ENCODE data around the gene KRT84. TPM values are rescaled to one million over a fixed set of nuclear protein-coding genes. Genes with fewer than 3 reads are reported as not detected.

KRT84 gene
- total RNA-seq, 1 experiment from 2014 or later, result not detected

DNA sequence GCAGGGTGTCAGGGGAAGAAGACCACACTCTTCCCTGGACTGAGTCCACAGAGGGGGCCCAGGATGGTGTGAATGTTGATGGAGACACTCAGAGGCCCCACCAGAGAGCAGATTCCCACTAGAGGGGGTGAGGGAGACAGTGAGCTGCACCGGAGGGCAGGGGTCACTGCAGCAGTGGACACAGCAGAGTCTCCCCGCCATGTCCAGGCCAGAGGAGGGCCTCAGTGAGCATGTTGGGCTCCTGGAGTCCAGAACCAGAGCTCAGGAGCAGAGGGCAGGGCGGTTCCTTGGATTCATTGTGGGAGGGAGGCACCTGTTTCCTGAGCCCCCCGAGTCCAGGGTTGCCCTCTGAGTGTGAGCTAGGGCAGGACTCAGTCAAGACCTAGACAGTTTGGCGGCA lies 22.5 kb upstream of the KRT84 start:
- POLR2A ChIA-PET (ENCODE audit: unreplicated experiment), result no interaction called here
- BruUV-seq (replicated peaks), result no TSS peak
- Histone ChIP-seq H3K9me2 (ENCODE audit: insufficient read depth) (no peaks in the 10 kb centered on the region), H3K4me1 (replicated peaks; ENCODE audit: insufficient read depth) (no peaks in the 10 kb centered on the region), H4K20me1 (ENCODE audit: insufficient read depth) (no peaks in the 10 kb centered on the region), H3K4me2 (no peak overlapping the region), H3K27ac (no peak overlapping the region), H2AFZ (no peak overlapping the region), H3K9me3 (ENCODE audit: insufficient read depth, low read depth) (no peaks in the 10 kb centered on the region), H3K36me3 (ENCODE audit: low read depth) (no peaks in the 10 kb centered on the region), H3K4me3 (no peak overlapping the region), H3K27me3 (ENCODE audit: insufficient read depth, low read depth) (no peaks in the 10 kb centered on the region), H3F3A (ENCODE audit: insufficient read depth, low read depth) (no peaks in the 10 kb centered on the region), H3K79me2 (ENCODE audit: low read depth) (no peaks in the 10 kb centered on the region)
- CTCF ChIA-PET, result interaction anchor here (0.7 kb wide), 1 partner anchor 281 kb away, joined by 3 read pairs; no protein-coding TSS in a partner anchor
- intact Hi-C loops (cut with micrococcal nuclease; ENCODE audit: unreplicated experiment), result no loop called here
- no peak for DNase-seq
- TF ChIP-seq EZH2 (IDR thresholded peaks at IDR 0.05; ENCODE audit: low read depth), result no peak
- TF ChIP-seq, protein P1, sequence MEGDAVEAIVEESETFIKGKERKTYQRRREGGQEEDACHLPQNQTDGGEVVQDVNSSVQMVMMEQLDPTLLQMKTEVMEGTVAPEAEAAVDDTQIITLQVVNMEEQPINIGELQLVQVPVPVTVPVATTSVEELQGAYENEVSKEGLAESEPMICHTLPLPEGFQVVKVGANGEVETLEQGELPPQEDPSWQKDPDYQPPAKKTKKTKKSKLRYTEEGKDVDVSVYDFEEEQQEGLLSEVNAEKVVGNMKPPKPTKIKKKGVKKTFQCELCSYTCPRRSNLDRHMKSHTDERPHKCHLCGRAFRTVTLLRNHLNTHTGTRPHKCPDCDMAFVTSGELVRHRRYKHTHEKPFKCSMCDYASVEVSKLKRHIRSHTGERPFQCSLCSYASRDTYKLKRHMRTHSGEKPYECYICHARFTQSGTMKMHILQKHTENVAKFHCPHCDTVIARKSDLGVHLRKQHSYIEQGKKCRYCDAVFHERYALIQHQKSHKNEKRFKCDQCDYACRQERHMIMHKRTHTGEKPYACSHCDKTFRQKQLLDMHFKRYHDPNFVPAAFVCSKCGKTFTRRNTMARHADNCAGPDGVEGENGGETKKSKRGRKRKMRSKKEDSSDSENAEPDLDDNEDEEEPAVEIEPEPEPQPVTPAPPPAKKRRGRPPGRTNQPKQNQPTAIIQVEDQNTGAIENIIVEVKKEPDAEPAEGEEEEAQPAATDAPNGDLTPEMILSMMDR (conservative IDR thresholded peaks at IDR 0.05), result no peak

DNA sequence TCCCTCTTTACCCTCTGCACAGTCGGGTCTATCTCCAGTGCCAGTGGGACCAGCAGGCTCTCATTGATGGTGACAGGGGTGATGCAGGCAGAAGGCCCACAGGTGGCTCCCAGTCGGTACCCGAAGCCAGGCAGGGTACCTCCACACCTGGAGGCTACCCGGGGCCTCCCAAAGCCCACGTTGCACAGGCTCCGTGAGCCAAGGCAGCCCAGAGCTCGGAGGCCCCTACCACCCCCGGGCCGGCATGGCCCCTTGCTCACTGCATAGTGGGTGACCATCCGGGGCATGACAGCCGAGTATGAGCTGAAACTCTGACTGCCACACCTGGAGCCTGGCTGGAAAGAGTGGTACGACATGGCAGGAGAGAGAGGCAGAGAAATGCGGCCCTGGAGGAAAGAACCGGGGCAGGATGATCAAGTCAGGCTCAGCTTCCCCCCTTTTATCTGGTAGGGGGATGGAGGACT lies 20.5 kb upstream of the KRT84 start, which contains the start of gene KRT82:
TSS of gene KRT82 (minus strand) at position 414 of the 464 bp plus-strand sequence. CDS start at position 356, 58 bp downstream.
- intact Hi-C loops (cut with micrococcal nuclease; ENCODE audit: unreplicated experiment), result no loop called here
- Histone ChIP-seq H3K79me2 (ENCODE audit: low read depth) (no peaks in the 10 kb centered on the region), H3K9me2 (ENCODE audit: insufficient read depth) (no peaks in the 10 kb centered on the region), H3K27me3 (ENCODE audit: insufficient read depth, low read depth) (no peaks in the 10 kb centered on the region), H3K4me2 (no peak within 1 kb of the TSS), H3F3A (ENCODE audit: insufficient read depth, low read depth) (no peaks in the 10 kb centered on the region), H3K9me3 (ENCODE audit: insufficient read depth, low read depth) (no peaks in the 10 kb centered on the region), H2AFZ (no peak within 1 kb of the TSS), H3K4me3 (no peak within 1 kb of the TSS), H3K36me3 (ENCODE audit: low read depth) (no peaks in the 10 kb centered on the region), H3K4me1 (replicated peaks; ENCODE audit: insufficient read depth) (no peaks in the 10 kb centered on the region), H3K27ac (no peak within 1 kb of the TSS), H4K20me1 (ENCODE audit: insufficient read depth) (no peaks in the 10 kb centered on the region)
- BruUV-seq (replicated peaks), result no TSS peak
- ChIA-PET CTCF (interaction anchor here (0.6 kb wide), 1 partner anchor 17 kb away, joined by 4 read pairs; no protein-coding TSS in a partner anchor), POLR2A (ENCODE audit: unreplicated experiment) (no interaction called here)
- no peak for DNase-seq
- TF ChIP-seq, protein P1 (conservative IDR thresholded peaks at IDR 0.05), result no peak

DNA sequence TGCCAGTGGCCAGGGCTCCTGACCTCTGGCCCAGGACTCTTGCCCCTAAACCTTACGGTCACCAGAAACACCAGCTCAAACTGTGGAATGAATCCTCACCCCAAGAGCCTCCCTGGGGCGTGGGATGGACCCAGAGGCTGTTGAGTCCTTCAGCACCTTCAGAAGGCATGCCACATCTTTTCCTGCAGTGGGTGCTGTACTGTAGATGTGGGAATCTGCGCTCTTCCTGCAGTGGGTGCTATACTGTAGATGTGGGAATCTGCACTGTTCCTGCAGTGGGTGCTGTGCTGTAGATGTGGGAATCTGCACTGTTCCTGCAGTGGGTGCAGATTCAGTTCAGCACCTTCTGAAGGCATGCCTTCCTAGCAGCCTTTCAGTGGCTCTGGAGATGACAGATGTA lies 19.5 kb upstream of the KRT84 start:
- Histone ChIP-seq H3K4me2 (no peak overlapping the region), H3K9me2 (ENCODE audit: insufficient read depth) (no peaks in the 10 kb centered on the region), H3K9me3 (ENCODE audit: insufficient read depth, low read depth) (no peaks in the 10 kb centered on the region), H3K36me3 (ENCODE audit: low read depth) (no peaks in the 10 kb centered on the region), H3K27me3 (ENCODE audit: insufficient read depth, low read depth) (no peaks in the 10 kb centered on the region), H3K27ac (no peak overlapping the region), H3F3A (ENCODE audit: insufficient read depth, low read depth) (no peaks in the 10 kb centered on the region), H3K4me3 (no peak overlapping the region), H4K20me1 (ENCODE audit: insufficient read depth) (no peaks in the 10 kb centered on the region), H3K79me2 (ENCODE audit: low read depth) (no peaks in the 10 kb centered on the region), H3K4me1 (replicated peaks; ENCODE audit: insufficient read depth) (no peaks in the 10 kb centered on the region), H2AFZ (no peak overlapping the region)
- no TSS peak for BruUV-seq (replicated peaks)
- no peak for TF ChIP-seq EZH2 (IDR thresholded peaks at IDR 0.05; ENCODE audit: low read depth)
- TF ChIP-seq, protein P1 (conservative IDR thresholded peaks at IDR 0.05), result no peak
- no peak for DNase-seq
- ChIA-PET CTCF (no interaction called here), POLR2A (ENCODE audit: unreplicated experiment) (no interaction called here)
- intact Hi-C loops (cut with micrococcal nuclease; ENCODE audit: unreplicated experiment), result no loop called here
